Stimulated activated CD8-positive, alpha-beta memory T cell treated with anti-CD3 and anti-CD28 coated beads, Interleukin-7, amount 100 ng/mL, for 4 hours (primary cell): ENCODE measurements around the gene SEMA6A.

Experiments
- DNase-seq, 2 donors: peaks; one replicate each; pipeline ENCODE4 v3.0.0-alpha.2; 2020; ENCODE audit warnings: low read depth in 2 of 2

The SEMA6A gene

GRCh38 chr5:116437922-116438578 is 136.6 kb downstream of the SEMA6A start:
- DNase-seq: no peak

- DNase-seq: no peak
Measured at GRCh38 chr5:116437351-116437705, 137.3 kb downstream of the SEMA6A start.

- no peak for DNase-seq
Measured at GRCh38 chr5:116436674-116437350, 137.8 kb downstream of the SEMA6A start.

GRCh38 chr5:116428966-116429365 is 145.7 kb downstream of the SEMA6A start:
- no peak for DNase-seq

DNA sequence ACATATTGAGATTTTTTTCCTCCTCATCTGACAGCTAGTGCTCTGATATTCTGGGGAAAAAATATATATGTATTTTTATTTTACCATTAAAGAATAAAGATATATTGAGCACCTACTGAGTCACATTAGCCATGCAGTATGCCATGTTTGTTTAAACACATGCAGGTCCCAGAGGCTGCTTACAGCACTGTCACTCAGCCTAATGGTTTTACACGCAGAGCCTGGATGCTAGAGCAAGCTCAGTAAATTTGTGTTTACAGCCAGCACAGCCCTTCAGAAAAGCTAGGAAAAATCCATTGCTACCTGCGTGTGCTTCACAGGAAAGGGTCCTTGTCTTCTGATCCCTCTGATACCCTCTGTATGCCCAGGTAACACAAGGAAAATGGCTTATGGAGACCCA is 146.2 kb downstream of the SEMA6A start:
- no peak for DNase-seq

DNA sequence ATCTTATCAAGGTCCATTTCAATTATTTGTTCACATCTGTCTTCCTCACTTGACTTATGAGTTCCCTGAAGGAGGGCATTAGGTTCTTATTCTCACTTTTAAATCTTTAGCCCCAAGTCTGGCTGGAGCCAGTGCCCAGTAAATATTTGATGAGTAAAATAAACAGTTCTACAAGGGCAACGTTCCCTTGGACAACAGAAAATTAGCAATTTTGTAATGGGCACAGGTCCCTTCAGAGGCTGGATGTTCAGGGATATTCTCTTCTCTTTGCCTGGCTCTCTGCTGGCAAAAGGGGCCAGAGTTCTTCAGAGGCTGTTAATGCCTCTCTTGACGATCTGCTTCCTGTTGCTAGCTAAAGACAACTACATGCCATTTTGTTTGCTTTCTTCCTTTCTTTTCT is 149.7 kb downstream of the SEMA6A start:
- no peak for DNase-seq

DNA sequence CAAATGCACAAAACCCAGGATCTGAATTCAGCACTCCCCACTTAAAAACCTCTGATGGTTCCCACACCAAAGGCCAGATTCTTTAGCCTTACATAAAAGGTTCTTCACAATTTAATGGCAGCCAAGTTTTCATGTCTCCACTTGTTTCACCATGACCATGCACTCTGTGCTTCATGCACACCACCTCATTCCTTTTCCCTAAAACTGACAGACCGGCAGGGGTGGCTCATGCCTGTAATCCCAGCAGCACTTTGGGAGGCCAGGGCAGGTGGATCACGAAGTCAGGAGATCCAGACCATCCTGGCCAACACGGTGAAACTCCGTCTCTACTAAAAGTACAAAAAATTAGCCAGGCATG is 150.4 kb downstream of the SEMA6A start:
- DNase-seq: no peak

DNA sequence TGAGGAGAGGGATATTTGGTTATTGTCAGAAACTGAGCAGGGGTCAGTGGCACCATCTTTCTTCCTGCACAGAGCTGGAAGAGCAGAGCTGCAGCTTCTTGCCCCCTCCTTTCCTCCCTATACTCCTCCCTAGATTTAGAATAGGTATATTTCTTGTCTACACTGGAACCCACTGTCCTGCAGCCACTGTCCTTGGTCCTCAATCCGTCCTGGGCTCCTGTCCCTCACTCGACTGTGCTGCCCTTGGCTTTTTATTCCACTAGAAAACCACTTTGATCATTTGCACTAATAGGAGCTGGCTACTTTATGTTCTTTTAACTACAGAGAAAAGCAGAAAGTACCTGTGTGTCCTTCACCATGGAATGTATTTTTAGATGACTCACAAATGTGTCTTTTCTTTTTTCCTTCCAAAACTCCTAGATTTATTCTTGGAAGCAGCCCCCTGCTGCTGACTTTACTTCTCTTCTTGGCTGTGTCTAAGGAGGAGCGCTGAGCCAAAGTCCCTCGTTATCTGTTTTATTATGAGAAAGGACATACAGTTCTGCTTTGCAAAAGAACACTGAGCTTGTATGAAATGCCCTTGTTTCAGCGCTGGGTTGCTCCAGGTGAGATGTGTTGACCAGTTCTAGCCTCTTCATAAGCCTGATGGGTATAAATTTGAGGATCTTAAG is 150.9 kb downstream of the SEMA6A start:
- DNase-seq: no peak

GRCh38 chr5:116423141-116423540 is 151.5 kb downstream of the SEMA6A start:
- no peak for DNase-seq

DNA sequence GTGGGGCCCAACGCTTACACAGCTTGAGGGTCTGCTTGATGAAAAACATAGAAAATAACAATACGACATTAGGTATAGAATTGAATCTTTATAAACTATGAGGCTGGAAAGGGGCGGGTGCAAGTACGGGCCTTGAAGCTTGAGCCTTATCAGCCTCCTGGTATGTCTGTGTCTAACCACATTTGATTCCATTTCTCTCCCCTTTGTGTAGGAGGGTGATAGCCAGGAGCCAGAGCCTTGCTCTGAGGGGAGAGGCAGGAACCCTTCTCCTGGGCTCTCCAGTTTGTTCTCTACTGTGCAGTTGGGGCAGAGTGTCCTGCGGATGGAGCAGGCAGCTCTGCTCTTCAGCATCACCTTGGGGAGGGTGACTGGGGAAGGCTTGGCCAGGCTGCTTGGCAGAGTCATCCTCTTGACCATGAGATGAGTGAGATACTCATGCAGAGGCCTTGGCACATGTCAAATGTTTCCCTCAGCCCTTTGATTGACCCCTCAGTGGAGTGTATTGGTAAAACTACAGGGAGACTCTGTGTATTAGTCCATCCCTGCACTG is 153.5 kb downstream of the SEMA6A start:
- DNase-seq: no peak

DNA sequence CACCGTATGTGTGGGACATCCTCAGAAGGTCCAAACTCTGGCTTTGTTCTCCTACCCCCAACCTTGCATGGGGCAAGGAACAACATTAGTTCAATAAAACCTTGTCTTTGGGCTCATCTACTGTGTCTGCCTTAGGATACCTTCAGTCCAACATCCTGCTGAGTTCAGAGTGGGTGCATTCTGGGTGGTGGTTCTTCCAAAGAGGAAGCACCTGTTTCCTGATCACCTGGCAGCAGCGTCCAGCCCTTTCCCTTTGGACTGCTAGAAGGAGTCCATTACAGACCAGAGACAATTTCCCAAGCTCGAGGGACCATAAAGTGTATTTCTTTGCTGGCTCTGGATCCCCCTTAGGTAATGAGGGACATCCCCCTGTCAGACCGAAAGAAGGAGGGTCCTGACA is 154.1 kb downstream of the SEMA6A start:
- no peak for DNase-seq

- no peak for DNase-seq
Measured at GRCh38 chr5:116419258-116419657, 155.4 kb downstream of the SEMA6A start.

- DNase-seq: no peak
Measured at GRCh38 chr5:116418774-116419173, 155.8 kb downstream of the SEMA6A start.

DNA sequence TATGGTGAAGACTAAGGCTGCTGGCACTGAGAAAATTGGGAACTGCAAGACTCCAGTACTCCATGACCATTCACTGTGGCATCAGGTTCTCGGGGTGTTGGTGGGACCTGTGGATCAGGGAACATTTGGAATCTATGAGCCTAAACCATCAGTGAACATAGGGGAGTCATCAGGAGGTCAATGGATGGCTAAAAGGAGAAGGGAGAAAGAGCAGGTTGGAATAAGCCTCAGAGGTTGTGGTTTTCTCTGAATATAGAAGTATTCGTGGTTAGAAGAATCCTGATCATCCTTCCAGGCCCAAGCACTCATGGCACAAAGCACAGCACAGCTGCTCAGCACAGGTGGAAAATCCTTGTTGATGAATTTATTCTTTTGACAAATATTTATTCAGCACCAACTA is 156.6 kb downstream of the SEMA6A start:
- DNase-seq: no peak

DNA sequence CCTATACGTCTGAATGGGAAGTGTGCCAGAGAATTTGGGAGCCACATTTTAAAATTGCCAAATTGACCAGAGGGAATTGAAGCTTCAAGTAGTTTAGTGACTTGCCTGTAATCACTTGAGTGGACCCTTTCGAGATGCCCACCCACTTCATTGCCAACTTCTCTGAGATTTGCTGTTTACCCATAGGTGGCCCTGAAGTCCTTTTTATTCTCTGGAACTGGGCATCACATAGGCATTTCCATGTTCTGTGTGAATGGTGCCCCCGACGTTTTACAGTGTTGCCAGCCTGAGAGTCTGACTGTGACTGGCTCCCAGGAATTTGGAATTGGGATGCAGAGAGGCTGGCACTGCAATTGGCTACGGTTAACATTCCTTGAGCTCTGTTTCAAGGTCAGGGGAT is 158.6 kb downstream of the SEMA6A start:
- no peak for DNase-seq

GRCh38 chr5:116415182-116415581 is 159.4 kb downstream of the SEMA6A start:
- no peak for DNase-seq

DNA sequence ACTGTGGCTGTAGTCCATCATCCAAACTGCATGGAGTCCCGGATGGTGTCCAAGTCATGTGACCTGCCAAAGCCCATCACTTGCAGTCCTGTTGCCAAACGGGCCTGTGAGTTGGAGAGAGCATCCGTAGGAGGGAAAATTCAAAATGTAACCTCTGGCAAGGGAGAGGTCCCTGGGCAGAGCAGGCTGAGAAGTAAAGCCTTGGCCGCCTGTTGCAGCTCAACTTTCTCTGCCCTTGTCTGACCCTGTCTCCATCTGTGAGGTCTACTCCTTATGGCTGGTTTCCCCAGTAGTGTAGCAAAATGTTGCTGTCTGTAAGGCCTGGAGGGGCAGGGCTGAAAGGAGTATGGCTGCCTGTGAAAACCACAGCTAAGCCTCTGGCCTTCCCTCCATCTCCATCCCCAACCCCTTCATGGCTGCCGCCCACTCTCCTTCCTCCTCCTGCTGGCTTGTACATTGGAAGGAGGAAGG is 163.5 kb downstream of the SEMA6A start:
- no peak for DNase-seq

GRCh38 chr5:116410336-116410890 is 164.2 kb downstream of the SEMA6A start:
- DNase-seq: no peak

GRCh38 chr5:116409591-116410296 is 164.9 kb downstream of the SEMA6A start:
- no peak for DNase-seq

DNA sequence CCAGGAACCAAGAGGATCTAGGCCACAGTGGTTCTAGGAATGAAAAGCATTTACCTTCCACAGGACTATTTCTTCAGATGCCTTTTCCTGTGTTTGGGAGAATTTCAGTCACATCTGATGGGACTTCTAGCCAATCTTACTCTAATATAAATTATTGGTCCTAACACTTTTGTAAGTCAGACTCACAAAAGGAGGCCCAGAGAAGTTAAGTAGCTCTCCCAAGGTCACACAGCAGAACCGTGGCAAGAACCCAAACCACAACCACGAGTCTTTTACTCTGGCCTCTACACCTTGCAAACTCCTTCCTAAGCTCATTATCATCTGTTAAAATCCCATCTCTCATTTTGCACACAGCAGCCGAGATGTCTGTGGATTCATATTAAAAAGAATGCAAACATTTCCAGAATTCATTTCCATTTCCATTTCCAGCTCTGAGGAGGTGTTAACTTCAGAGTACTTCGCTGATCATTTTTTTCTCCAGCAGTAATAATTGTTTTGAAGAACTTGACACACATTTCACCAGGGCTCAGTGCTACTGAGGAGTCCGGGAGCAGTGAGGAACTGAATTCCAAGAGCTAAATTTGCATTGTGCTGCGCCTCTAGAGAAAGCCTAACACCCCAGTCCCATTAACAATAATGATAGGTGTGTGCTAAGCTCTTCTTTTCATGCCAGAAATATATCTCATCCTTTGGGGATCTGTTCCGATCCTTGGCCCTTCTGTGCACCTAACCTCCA is 168.1 kb downstream of the SEMA6A start:
- no peak for DNase-seq

GRCh38 chr5:116404792-116405191 is 169.8 kb downstream of the SEMA6A start:
- DNase-seq: no peak
